Large intestine (tissue), 3 donors: ENCODE data around the gene KIF26B. TPM values are rescaled to one million over a fixed set of nuclear protein-coding genes. Genes with fewer than 3 reads are reported as not detected.

Experiments used
- DNase-seq, 2 donors: peaks; one replicate each; pipeline versions ENCODE4 v3.0.0 to v3.0.0-alpha.2; 2013
- H3K27ac ChIP-seq: one replicate; pipeline ENCODE4 v1.5.1; 2013; ENCODE audit warnings: low read length
- H3K27me3 ChIP-seq: 2 replicates; pipeline ENCODE4 v1.6.1; 2013; ENCODE audit warnings: low read length; ENCODE audit not compliant: control insufficient read depth, insufficient read depth
- H3K36me3 ChIP-seq: 2 replicates; pipeline ENCODE4 v1.6.1; 2013; ENCODE audit warnings: low read length; ENCODE audit not compliant: control insufficient read depth, insufficient read depth
- H3K4me1 ChIP-seq: one replicate; pipeline ENCODE4 v1.6.1; 2013; ENCODE audit warnings: low read length; ENCODE audit not compliant: control insufficient read depth, insufficient read depth
- H3K4me3 ChIP-seq: one replicate; pipeline ENCODE4 v1.5.1; 2013; ENCODE audit warnings: low read length
- H3K9me3 ChIP-seq: one replicate; pipeline ENCODE4 v1.6.1; 2013; ENCODE audit warnings: mild to moderate bottlenecking, low read depth, low read length, moderate library complexity; ENCODE audit not compliant: control insufficient read depth
- WGBS: methylation state at CpG from one replicate; pipeline ENCODE4 v1.1.5; 2013; ENCODE audit warnings: low lambda C conversion rate; ENCODE audit not compliant: insufficient coverage; 5-methylcytosine and 5-hydroxymethylcytosine counted together
- polyA plus RNA-seq: library from polyadenylated mRNA; unstranded; fragments of 120-200 nt; gene quantifications from one replicate; pipeline ENCODE4 v1.2.1, GENCODE V29; 2013

The KIF26B gene
- polyA plus RNA-seq, 1 donor, result 3.9 TPM

GRCh38 chr1:245683676-245684075 lies 528.9 kb downstream of the KIF26B start:
- Histone ChIP-seq H3K27ac (no peak overlapping the region), H3K36me3 (peaks cover 7% of the 10 kb centered on the region), H3K27me3 (no peaks in the 10 kb centered on the region), H3K4me3 (no peak overlapping the region), H3K9me3 (peaks cover 24% of the 10 kb centered on the region), H3K4me1 (no peaks in the 10 kb centered on the region)
- no peak for DNase-seq
- 80% methylated on average over 1 of the region's 9 CpGs for WGBS

DNA sequence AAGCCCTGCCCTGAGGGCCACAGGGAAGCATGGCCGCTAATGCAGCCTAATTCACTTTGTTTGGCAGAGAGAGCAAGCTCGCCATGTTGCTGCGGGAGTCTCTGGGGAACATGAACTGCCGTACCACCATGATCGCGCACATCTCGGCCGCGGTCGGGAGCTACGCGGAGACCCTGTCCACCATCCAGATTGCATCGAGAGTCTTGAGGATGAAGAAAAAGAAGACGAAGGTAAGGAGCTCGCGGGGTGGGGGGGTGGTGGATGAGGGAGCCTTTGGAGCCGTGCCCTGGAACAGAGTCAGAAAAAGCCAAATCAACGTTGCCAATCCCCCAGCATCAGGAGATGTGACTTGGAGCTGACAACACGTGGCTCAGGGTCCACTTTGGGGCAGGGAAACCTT lies 529.4 kb downstream of the KIF26B start:
- no peak overlapping the region for H3K4me3 ChIP-seq
- H3K4me1 ChIP-seq, result no peaks in the 10 kb centered on the region
- H3K27me3 ChIP-seq, result no peaks in the 10 kb centered on the region
- 93% methylated on average over 3 of the region's 19 CpGs for WGBS
- H3K9me3 ChIP-seq, result peaks cover 27% of the 10 kb centered on the region
- peaks cover 7% of the 10 kb centered on the region for H3K36me3 ChIP-seq
- no peak overlapping the region for H3K27ac ChIP-seq
- no peak for DNase-seq

- Histone ChIP-seq H3K9me3 (peaks cover 27% of the 10 kb centered on the region), H3K4me1 (no peaks in the 10 kb centered on the region), H3K27ac (no peak overlapping the region), H3K36me3 (peaks cover 7% of the 10 kb centered on the region), H3K4me3 (no peak overlapping the region), H3K27me3 (no peaks in the 10 kb centered on the region)
- WGBS, result no CpG with 5 or more reads among the region's 7 CpGs
- DNase-seq, result no peak
Measured at GRCh38 chr1:245684571-245684970, 529.8 kb downstream of the KIF26B start.

- Histone ChIP-seq H3K27ac (no peak overlapping the region), H3K36me3 (peaks cover 7% of the 10 kb centered on the region), H3K4me3 (no peak overlapping the region), H3K4me1 (no peaks in the 10 kb centered on the region), H3K27me3 (no peaks in the 10 kb centered on the region), H3K9me3 (peaks cover 27% of the 10 kb centered on the region)
- WGBS, result no CpG with 5 or more reads among the region's 45 CpGs
- DNase-seq, result peak in 1 of 2 donors; percentile 18
Measured at GRCh38 chr1:245685111-245685810, 530.5 kb downstream of the KIF26B start.

DNA sequence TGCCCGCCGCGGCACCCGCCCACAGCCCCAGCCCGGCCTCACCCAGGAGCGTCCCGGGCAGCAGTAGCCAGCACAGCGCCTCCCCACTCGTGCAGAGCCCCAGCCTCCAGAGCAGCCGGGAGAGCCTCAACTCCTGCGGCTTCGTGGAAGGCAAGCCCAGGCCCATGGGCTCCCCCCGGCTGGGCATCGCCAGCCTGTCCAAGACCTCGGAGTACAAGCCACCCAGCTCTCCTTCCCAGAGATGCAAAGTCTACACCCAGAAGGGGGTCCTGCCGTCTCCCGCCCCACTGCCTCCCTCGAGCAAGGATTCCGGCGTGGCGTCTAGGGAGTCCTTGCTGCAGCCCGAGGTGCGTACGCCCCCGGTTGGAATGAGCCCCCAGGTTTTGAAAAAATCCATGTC lies 531.2 kb downstream of the KIF26B start:
- no peak overlapping the region for H3K27ac ChIP-seq
- no peak overlapping the region for H3K4me3 ChIP-seq
- H3K36me3 ChIP-seq, result peaks cover 7% of the 10 kb centered on the region
- no peak for DNase-seq
- no CpG with 5 or more reads among the region's 25 CpGs for WGBS
- H3K9me3 ChIP-seq, result peaks cover 27% of the 10 kb centered on the region
- no peaks in the 10 kb centered on the region for H3K27me3 ChIP-seq
- no peaks in the 10 kb centered on the region for H3K4me1 ChIP-seq

GRCh38 chr1:245686446-245687030 lies 531.8 kb downstream of the KIF26B start:
- WGBS, result no CpG with 5 or more reads among the region's 30 CpGs
- peaks cover 27% of the 10 kb centered on the region for H3K9me3 ChIP-seq
- no peak overlapping the region for H3K4me3 ChIP-seq
- H3K4me1 ChIP-seq, result no peaks in the 10 kb centered on the region
- DNase-seq, result no peak
- H3K27me3 ChIP-seq, result no peaks in the 10 kb centered on the region
- peaks cover 7% of the 10 kb centered on the region for H3K36me3 ChIP-seq
- H3K27ac ChIP-seq, result no peak overlapping the region

DNA sequence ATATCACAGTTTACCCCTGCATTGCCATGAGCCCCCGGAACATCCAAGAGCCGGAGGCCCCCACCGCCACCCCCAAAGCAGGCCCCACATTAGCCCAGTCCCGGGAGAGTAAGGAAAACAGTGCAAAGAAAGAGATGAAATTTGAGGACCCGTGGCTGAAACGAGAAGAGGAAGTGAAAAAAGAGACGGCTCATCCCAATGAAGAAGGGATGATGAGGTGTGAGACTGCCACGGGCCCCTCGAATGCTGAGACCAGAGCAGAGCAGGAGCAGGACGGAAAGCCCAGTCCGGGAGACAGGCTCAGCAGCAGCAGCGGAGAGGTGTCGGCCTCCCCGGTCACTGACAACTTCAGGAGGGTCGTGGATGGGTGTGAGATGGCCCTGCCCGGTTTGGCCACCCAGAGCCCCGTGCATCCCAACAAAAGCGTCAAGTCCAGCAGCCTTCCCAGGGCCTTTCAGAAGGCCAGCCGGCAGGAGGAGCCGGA lies 532.4 kb downstream of the KIF26B start:
- Histone ChIP-seq H3K4me3 (no peak overlapping the region), H3K9me3 (peaks cover 27% of the 10 kb centered on the region), H3K36me3 (peaks cover 7% of the 10 kb centered on the region), H3K27me3 (no peaks in the 10 kb centered on the region), H3K4me1 (no peaks in the 10 kb centered on the region), H3K27ac (no peak overlapping the region)
- 70% methylated on average over 2 of the region's 20 CpGs for WGBS
- DNase-seq, result no peak

GRCh38 chr1:245687636-245688535 lies 533.1 kb downstream of the KIF26B start:
- peaks cover 7% of the 10 kb centered on the region for H3K36me3 ChIP-seq
- WGBS, result no CpG with 5 or more reads among the region's 74 CpGs

GRCh38 chr1:245688536-245689453 lies 534.0 kb downstream of the KIF26B start:
- no peak for DNase-seq
- WGBS, result no CpG with 5 or more reads among the region's 63 CpGs
- Histone ChIP-seq H3K36me3 (peaks cover 7% of the 10 kb centered on the region), H3K4me3 (no peak overlapping the region), H3K9me3 (peaks cover 27% of the 10 kb centered on the region), H3K27ac (no peak overlapping the region), H3K4me1 (no peaks in the 10 kb centered on the region), H3K27me3 (no peaks in the 10 kb centered on the region)

More at GRCh38 chr1:245687636-245688535, 533.1 kb downstream of the KIF26B start:
- Histone ChIP-seq H3K27me3 (no peaks in the 10 kb centered on the region), H3K4me3 (no peak overlapping the region), H3K9me3 (peaks cover 27% of the 10 kb centered on the region), H3K27ac (no peak overlapping the region), H3K4me1 (no peaks in the 10 kb centered on the region)
- DNase-seq, result no peak
